HG03025 (cell line): Measurements from ENCODE around the gene HMGB4.

Experiments used
- ATAC-seq: cut with Tn5 transposase; IDR thresholded peaks from one replicate; pipeline ENCODE4 v1.9.1; 2021; ENCODE audit warnings: mild to moderate bottlenecking, moderate library complexity; ENCODE audit not compliant: unreplicated experiment, low FRiP score

Gene HMGB4

DNA sequence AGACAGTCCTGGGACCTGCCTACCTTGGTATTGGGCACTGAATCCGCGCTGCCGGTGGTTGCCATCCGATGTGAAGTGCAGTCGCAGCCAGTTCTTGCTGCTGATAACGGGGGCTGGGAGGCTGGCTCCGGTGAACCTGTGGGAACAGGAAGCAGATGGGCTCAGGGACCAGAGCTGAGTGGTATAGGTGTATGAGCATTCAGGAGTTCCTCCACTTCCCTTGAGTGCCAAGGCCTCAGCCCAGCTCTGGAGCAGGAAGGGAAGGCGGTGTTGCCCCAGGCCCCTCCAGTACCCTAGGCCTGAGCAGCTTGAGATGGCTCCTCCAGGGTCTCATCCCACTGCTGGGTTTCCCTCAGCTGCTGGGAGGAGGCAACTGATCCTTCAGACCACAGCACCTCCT is 17.0 kb upstream of the HMGB4 start:
- ATAC-seq, result no peak

DNA sequence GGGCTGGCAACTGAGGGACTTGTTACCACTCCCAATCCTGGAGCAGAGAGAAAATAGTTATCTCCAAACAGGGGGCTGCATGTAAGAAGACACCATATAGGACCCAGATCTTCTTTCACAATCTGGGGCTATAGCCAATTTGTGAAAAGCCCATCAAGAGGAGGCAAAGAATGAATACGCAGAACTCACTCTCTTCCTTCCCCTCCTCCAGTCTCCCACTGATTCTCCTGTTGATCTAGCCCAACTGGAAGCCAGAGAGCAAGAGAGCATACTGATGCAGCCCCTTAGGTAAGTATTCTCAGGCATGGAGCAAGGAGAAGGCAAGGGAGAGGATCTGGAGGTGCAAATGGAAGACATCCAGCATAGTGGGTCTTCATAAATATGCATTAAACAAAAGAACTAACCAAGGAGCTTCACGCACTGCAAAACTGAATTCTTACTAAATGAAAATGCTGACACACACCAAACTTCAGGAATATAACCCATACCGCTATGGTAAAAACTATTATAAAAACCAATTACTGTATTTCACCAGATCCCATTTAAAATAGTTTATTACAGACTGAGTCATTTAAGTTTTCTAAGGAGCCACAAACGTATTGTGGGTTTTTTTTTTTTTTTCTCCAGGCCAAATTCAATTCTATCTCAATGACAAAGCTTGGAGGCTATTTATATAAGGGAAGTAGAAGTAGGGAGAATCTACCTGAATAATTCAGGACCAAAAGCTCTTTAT is 15.5 kb upstream of the HMGB4 start:
- no peak for ATAC-seq

- ATAC-seq, result no peak
Measured at GRCh38 chr1:33849211-33849610, 14.7 kb upstream of the HMGB4 start.

GRCh38 chr1:33850481-33850880 is 13.4 kb upstream of the HMGB4 start:
- no peak for ATAC-seq

DNA sequence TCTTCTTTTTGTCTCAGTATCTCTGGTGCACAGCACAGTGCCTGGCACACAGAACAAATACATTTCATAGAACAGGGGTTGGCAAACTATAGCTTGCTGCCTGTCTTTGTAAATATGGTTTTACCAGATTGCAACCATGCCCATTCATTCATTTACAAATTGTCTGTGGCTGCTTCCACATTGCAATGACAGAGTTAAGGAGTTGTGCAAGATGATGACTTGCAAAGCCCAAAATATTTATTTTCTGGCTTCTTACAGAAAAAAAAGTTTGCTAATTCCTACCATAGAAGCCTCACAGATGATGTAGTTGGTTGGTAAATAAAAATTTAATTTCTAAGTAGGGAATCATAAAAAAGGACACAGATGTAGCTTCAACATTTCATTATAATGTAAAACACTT is 11.2 kb upstream of the HMGB4 start:
- no peak for ATAC-seq

DNA sequence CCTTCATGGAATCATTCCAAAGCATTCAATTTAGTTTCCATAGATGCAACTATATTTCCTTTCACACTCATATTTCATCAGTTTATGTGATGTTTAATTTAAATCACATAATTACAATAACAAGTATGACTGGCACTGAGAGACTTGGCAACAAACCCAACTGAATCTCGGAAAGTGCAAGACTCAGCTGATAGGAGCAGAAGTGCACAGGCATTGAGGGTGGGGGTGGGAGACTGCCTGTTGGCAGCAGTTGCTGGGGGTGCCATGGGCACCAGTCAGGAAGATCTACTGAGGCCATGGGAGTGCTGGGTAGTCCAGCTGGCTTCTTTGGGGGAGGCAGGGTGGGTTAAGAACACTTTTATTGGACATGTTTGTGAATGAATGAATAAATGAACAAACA is 10.4 kb upstream of the HMGB4 start:
- no peak for ATAC-seq

DNA sequence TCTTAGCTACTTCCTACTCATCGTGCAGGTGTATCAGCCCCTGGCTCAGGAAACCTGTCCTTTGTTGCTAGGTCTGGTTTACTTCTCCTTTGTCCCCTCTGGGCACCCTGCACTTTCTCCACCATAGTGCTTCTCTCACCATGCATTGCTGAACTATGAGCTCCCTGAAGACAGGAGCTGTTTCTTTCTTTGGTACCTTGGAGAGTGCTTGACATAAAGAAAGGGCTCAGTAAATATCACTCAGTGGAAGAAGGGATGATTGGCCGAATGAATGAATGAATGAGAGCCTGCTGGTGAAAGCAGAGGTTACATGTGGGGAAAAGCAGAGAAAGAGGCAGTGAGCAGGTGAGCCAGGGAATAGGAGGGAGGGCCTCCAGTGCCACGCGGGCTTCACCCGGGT is 9.8 kb upstream of the HMGB4 start:
- ATAC-seq, result no peak

GRCh38 chr1:33860671-33861070 is 3.2 kb upstream of the HMGB4 start:
- ATAC-seq, result no peak

DNA sequence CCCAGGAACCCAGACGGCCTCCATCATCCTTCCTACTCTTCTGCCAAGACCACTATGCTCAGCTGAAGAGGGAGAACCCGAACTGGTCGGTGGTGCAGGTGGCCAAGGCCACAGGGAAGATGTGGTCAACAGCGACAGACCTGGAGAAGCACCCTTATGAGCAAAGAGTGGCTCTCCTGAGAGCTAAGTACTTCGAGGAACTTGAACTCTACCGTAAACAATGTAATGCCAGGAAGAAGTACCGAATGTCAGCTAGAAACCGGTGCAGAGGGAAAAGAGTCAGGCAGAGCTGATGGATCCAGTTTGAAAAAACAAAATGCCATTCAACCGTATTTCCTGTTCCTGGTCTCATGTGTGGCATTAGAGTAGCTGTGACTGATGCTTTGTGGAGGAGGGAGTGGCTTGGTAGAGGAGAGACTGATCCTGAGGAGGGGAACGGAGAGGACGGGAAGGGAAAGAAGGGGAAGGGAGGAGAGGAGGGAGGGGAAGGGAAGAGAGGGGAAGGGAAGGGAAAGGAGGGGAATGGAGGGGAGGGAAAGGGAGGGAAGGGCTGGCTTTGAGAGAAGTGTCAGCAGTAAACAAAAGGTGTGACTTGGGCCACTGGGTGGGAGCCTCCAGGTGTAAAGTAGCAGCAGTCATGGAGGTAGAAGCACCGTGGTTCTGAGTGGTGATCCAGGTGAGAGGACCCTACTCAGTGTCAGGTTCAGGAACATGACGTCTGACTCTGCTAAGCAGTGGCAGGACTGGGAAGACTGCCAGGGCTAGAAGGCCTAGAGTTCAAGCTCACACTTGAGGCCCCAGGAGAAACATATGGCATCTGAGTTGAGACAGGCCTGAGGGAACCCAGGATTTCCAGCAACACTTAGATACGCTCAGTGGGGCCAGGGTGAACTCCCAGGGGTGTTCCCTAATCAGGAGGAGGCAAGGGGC is 846 bp downstream of the HMGB4 start:
- ATAC-seq, result no peak

- no peak for ATAC-seq
Measured at GRCh38 chr1:33866281-33866680, 2.4 kb downstream of the HMGB4 start.

GRCh38 chr1:33867684-33868083 is 3.8 kb downstream of the HMGB4 start:
- ATAC-seq, result no peak

DNA sequence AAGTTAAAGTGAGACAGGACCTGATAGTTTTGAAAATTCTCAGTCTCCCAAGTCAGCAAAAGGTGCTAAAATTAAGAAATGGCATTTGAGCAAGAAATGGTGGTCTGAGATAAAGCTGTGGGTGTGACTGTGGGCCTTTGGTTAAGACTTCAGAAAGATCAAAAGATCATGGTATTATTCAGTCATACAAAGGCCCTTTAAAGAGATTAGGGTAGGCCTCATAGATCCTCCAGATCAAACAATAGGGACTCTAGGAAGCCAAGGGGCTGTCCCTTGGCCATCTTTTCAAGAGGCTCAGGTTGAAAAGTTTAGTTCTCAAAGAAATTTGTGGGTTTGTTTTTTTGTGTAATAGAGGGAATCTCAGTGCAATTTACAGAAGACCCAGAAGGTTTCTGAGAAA is 8.4 kb downstream of the HMGB4 start:
- ATAC-seq, result no peak

DNA sequence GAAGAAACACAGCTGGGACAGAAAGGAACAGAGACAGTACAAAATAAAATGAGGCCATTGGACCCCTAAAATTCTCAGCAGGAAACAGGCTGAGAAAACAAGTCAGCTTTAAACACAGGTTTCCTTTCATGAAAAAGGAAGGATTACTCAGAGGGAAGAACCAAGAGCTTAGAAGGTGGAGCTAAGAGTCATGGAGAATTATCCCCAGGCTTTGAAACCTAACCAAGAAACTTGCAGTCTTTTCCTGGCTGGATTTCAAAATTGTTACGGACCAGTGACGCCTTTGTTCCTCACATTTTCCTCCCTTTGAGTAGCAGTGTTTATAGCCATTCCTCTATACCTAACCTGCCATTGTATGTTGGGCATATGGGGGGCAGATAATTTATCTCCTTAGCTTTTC is 8.8 kb downstream of the HMGB4 start:
- ATAC-seq, result no peak

DNA sequence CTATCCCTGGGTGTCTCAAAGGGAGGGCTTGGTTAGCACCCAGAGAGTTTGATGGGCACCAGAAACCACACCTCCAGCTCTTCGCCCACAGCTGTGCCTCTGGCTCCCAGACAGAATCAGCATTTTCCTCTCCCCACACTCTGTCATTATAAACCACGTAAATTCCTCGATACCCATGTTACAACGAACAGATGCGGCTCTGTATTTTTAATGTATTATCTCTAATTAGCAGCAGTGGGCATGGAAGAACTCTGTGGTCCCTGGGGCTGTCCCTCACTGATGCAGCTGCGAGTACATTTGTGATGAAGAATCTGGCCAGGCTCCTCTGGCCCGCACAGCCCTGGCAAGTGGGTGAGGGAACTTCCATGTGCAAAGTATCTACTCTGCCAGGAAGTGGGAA is 10.8 kb downstream of the HMGB4 start:
- no peak for ATAC-seq

GRCh38 chr1:33875862-33876261 is 12.0 kb downstream of the HMGB4 start:
- no peak for ATAC-seq

GRCh38 chr1:33876970-33877650 is 13.2 kb downstream of the HMGB4 start:
- no peak for ATAC-seq

DNA sequence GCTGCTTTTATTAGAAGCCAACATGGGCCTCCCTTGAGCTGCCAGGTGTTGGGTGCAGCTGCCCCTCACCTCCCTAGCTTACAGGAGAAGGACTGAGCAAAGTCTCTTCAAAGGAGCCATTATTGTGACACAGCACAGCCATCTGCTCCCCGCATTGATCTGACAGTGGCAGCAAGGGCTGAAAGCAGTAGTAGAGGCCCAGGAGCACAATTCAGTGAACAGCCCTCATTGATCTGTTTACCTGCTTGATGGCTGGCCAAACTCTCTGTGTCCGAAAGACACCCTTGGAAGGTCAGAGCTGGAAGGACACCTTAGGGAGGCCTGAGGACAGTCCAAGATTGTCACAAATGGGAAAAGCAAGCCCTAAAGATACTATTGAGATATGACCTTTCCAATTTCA is 14.5 kb downstream of the HMGB4 start:
- no peak for ATAC-seq

DNA sequence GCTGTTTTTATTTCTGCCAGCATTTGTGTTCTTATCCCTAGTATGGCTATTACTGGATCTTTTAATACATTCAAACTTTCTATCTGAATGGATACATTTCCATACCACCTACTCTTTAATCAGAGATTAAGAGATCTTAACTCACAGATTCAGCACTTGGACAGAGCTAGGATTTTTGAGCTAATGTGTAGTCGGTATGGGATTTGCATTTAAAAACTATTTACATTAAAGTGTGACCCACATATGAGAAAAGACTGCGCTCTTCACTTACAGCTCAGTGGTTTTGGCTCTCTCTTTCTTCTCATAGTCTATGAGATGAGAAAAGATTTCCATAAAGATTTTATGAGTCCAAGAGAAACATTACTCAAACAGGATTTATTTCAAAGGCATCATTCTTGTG is 16.4 kb downstream of the HMGB4 start:
- no peak for ATAC-seq

- ATAC-seq, result no peak
Measured at GRCh38 chr1:33886496-33886895, 22.6 kb downstream of the HMGB4 start.

DNA sequence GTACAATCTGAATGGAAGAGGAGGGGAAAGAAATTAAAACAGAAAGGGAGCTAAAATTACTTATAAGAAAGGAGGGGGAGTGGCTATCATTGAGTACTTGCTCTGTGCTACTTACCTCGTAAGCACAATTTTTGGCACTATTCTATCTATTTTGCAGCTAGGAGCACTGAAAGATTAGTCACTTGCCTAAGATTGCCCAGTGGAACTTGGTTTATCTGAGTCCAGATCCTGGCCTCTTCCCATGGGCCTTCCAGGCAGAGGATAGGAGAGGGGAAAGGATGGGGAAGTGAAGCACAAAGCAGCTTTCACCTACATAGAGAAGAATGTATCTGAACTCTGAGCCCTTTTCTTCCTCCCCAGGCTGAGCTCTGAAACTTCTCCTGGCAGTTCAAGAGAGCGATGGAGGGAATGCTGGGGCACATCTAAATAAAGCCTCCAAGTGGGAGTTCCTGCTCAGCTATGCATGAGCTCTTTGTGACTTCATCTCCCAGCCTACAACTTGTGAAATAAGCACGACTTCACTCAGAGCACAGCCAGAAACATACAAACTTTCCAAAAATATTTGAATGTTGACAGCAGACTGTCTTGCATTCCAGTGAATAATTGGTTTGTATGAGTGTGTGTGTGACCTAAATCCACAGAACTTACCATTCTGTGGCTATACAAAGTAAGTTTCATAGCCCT is 29.4 kb downstream of the HMGB4 start:
- ATAC-seq, result no peak

DNA sequence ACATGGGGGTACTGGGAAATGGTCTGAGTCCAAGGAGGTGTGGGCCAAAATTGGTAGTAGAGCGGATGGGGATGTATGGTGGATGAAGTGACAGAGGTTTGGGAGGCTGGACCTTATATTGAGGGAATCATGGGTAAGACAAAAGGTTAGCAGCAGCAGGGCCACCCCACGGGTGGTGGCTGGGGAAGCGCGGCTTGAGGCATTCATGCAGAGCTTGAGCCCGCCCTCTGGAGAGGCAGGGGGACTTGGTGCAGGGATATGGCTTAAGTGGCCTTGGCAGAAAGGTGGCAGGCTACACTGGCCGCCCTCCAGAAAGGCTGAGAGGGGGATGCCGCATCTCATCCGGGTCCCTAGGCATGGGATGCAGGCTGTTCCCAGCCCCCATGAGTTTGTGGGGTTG is 31.5 kb downstream of the HMGB4 start:
- ATAC-seq, result no peak
